ENCODE measurements around the gene RNF167.

Gene RNF167

GRCh38 chr17:4940555-4941318 is 669 bp downstream of the RNF167 start:
- peak in 1 of 2 experiments; percentile 86 for DNase-seq

- no peak for DNase-seq
Measured at GRCh38 chr17:4941319-4941610, 1.2 kb downstream of the RNF167 start.

GRCh38 chr17:4942760-4943508 is 2.9 kb downstream of the RNF167 start:
- no peak for DNase-seq

GRCh38 chr17:4944163-4944553 is 4.1 kb downstream of the RNF167 start:
- no peak for DNase-seq

- no peak for DNase-seq
Measured at GRCh38 chr17:4944554-4945175, 4.6 kb downstream of the RNF167 start.

- DNase-seq = peak; percentile 72 to 84
Measured at GRCh38 chr17:4945176-4945943, 5.3 kb downstream of the RNF167 start.

- DNase-seq = no peak
Measured at GRCh38 chr17:4945944-4946280, 5.8 kb downstream of the RNF167 start.

GRCh38 chr17:4946312-4946976 is 6.4 kb downstream of the RNF167 start:
- no peak for DNase-seq

- DNase-seq = peak in 1 of 2 experiments; percentile 50
Measured at GRCh38 chr17:4947010-4947410, 6.9 kb downstream of the RNF167 start.

- DNase-seq = peak; percentile 27 to 59
Measured at GRCh38 chr17:4947411-4948165, 7.5 kb downstream of the RNF167 start.

GRCh38 chr17:4948166-4948930 is 8.3 kb downstream of the RNF167 start, which contains the start of gene PFN1:
Gene PFN1, minus strand, starts transcription at chr17:4948530. Its CDS starts 136 bp downstream, at chr17:4948394.
- DNase-seq = peak; percentile 69 to 85

GRCh38 chr17:4948931-4949320 is 8.9 kb downstream of the RNF167 start:
- peak; percentile 40 to 85 for DNase-seq

- DNase-seq = peak; percentile 49 to 80
Measured at GRCh38 chr17:4949321-4950074, 9.4 kb downstream of the RNF167 start.

GRCh38 chr17:4950075-4950745 is 10.1 kb downstream of the RNF167 start:
- peak in 1 of 2 experiments; percentile 47 for DNase-seq

- DNase-seq = no peak
Measured at GRCh38 chr17:4950746-4951204, 10.7 kb downstream of the RNF167 start, which contains the start of gene ENO3. Gene ENO3, plus strand, starts transcription at chr17:4951119. Its CDS starts 711 bp downstream, at chr17:4951830.

- no peak for DNase-seq
Measured at GRCh38 chr17:4951486-4951885, 11.4 kb downstream of the RNF167 start.

GRCh38 chr17:4953451-4953961 is 13.4 kb downstream of the RNF167 start:
- no peak for DNase-seq

GRCh38 chr17:4955091-4955490 is 15.0 kb downstream of the RNF167 start:
- no peak for DNase-seq

GRCh38 chr17:4956493-4957061 is 16.5 kb downstream of the RNF167 start:
- no peak for DNase-seq

Measured in SW 1271 (cell line).